HG02588 (cell line): ENCODE measurements around the gene TBXA2R.

Source experiments
- ATAC-seq: cut with Tn5 transposase; IDR thresholded peaks from one replicate; pipeline ENCODE4 v1.9.1; 2021; ENCODE audit warnings: mild to moderate bottlenecking, moderate library complexity; ENCODE audit not compliant: unreplicated experiment

The TBXA2R gene

GRCh38 chr19:3556978-3557460, 49.7 kb downstream of the TBXA2R start:
- ATAC-seq, result peak; percentile 34

DNA sequence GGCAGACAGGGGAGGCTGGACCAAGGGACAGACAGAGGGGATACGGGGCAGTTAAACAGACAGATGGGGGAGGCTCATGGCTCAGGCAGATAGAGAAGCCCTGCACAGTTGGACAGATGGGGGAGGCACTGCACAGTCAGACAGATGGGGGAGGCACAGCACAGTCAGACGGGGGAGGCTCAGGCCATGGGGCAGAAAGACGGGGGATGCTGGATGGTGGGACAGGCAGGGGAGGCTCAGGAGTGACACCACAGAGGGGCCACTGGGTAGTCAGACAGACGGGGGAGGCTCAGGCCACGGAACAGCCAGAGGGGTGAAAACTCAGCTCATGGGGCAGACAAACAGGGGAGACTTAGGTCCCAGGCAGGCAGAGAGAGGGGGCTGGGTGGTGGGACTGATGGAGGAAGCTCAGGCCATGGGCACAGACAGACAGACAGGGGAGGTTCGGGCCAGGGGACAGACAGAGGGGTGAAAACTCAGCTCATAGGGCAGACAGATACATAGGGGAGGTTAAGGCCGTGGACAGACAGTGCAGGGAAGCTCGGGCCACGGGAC, 50.2 kb downstream of the TBXA2R start:
- no peak for ATAC-seq

GRCh38 chr19:3555653-3556422, 50.8 kb downstream of the TBXA2R start:
- ATAC-seq, result no peak

DNA sequence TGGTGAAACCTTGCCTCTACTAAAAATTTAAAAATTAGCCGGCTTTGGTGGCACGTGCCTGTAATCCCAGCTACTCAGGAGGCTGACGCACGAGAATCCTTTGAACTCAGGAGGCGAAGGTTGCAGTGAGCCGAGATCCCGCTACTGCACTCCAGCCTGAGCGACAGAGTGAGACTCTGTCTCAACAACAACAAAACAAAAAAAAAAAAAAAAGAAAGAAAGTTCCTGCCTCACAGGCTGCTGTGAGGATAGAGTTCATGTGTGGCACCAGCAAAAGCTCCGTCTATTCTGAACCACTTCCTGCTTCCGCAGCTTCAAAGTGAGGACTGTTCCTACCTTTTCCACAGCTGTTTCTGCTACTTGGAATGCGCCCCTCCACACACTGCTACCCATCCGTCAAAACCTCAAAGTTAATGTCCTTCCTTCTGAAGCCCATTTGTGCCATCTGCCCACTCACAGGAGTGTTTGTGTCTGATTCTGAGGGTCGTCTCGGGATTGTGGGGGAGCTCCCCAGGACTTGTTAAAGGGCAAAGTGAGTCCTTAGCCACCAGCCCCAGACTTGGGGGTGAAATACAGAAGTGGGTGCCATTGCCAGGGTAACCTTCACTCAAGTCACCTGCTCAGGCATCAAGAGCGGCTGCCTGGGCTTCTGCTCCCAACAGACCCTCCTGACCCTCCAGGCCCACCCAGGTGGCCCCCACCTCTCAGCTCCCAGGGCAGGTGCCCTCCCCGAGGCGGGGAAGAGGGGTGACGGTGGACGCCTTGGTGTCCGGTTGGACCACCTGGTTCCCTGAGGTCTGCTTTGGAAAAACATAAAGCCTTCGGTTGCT, 52.2 kb downstream of the TBXA2R start:
- no peak for ATAC-seq

DNA sequence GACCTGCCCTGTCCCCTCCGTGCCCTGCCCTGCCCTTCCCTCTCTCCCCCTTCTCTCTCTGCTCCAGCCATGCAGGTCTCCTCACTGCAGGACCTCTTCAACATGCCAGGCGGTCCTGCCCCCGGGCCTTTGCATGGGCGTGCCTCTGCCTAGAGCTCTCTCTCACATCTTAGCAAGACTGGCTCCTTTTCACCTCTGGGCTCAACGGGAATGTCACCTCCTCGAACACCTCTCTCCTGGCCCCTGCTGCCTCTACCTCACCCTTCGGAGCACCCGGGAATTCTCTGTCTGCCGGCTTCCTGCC, 54.9 kb downstream of the TBXA2R start:
- ATAC-seq, result no peak

GRCh38 chr19:3550947-3551791, 55.5 kb downstream of the TBXA2R start:
- no peak for ATAC-seq

DNA sequence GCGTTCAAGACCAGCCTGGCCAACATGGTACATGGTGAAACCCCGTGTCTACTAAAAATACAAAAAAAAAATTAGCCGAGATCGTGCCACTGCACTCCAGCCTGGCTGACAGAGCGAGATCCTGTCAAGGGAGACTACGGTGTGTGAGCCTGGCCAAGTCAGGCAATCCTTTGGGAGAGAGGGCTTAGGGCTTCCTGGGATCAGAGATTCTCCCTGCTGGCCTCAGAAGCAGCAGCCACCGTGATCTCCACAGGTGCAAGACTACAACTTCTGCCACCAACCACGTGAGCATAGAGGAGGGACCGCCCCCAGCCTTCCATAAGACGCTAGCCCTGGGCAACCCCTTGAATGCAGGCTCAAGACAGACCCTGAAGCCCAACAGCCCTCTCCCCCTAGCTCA, 56.9 kb downstream of the TBXA2R start:
- ATAC-seq, result no peak

GRCh38 chr19:3548606-3549005, 58.1 kb downstream of the TBXA2R start:
- ATAC-seq, result no peak

DNA sequence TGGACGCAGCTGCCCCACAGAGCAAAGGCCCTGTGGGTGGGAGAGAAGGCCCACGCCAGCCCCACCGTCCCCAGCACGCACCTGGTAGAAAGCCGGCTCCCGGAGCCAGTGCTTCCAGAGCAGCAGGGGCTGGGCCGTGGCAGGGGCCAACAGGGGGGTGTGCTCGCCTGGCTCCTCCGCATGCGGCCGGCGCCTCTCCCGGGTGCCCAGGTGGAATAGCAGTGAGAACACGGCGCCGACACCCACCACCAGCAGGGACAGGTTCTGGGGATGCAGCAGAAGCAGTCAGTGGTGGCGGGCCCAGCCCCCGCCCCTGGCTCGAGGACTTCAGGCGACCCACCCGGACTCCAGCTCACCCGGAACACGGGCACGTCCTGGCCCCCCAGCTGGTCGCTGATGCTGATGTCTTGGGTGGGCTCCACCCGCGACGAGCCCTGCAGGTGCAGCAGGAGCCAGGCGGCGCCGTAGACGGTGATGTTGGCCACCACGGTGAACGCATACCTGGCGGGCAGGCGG, 58.9 kb downstream of the TBXA2R start:
- no peak for ATAC-seq

GRCh38 chr19:3547301-3547731, 59.4 kb downstream of the TBXA2R start:
- no peak for ATAC-seq

DNA sequence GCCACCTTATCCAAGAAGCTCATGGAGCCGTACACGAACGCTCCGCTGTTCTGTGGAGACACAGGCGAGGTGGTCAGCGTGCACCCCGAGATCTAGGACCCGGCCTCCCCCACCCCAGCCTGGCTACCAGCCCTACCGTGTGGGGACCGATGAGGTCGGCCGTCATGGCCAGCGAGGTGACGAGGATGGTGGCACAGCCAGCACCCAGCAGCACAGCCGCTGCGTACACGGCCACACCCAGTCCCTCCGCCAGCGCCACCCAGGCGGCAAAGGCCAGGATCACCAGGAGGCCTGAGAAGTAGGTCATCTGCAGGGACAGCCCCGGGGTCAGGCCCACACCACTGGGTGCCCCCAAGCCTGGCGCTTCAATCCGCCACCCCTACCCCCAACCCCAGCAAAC, 60.6 kb downstream of the TBXA2R start:
- no peak for ATAC-seq

GRCh38 chr19:3545669-3546034, 61.0 kb downstream of the TBXA2R start:
- ATAC-seq, result no peak

GRCh38 chr19:3544742-3545668, 61.7 kb downstream of the TBXA2R start:
- no peak for ATAC-seq
